ENCODE measurements around the gene S100P.
"Not testable (repeated sequence)": the region's sequence is repeated elsewhere in the genome, so short reads cannot be mapped to it uniquely, and the experiment has no call there.

S100P gene

DNA sequence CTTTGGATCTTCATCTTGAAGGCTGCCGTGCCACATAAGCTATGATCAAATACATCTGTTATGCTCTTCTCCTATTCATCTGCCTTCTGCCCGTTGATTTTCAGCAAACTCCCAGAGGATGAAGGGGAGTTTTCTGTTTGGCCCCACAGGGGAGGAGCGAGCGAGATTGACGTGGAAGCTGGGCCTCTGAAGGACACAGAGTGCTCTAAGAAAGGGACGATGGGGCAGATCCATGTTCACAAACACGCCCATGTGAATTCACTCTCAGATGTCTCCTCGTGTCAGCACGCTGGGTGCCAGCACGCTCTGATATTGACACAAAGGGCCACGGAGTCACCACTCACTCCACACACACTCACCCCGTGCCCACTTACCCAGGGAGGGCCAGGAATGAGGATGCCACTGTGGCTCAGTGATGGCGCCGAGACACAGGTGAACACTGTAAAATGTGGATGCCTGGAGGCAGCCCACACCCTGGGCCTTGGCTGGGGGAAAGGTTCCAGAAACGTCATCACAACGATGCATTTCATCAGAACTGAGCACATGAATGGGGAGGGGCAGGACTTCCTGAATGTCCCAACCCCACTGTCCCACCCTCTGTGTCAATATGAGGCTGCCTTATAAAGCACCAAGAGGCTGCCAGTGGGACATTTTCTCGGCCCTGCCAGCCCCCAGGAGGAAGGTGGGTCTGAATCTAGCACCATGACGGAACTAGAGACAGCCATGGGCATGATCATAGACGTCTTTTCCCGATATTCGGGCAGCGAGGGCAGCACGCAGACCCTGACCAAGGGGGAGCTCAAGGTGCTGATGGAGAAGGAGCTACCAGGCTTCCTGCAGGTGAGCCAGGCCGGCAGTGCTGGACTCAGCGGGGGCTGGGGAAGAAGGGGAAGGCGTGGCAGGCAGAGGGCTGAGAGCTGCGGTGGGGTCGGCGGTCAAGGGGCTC, at the start of gene S100P:
Gene S100P (plus strand): TSS at position 648 of the 946 bp plus-strand sequence. CDS start 55 bp downstream, at position 703.
- peak; percentile 57 for DNase-seq (ENCODE audit: low spot score)

DNA sequence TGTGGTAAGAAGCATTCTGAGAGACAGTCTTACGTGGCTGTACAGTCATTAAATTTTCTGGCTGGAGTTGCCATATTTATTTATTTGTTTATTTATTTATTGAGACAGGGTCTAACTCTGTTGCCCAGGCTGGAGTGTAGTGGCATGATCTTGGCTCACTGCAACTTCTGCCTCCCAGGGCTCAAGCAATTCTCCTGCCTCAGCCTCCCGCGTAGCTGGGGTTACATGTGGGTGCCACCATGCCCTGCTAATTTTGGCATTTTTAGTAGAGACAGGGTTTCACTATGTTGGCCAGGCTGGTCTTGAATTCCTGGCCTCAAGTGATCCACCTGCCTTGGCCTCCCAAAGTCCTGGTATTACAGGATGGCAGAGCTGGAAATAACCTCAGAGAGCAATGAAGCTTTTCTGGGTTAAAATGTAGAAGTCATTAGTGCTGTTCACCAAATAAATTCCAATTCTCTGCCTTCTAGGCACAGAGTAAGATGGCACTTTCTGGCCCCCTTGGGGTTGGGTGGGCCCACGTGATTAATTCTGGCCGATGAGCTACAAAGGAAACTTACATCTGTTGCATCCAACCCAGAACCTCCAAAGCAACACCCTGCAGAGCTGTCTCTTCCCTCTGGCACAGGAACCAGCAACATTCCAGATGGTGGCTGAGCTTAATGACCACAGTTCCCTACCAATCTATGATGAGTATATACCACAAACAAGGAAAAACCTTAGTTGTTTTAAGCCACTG, 48.7 kb upstream of the S100P start:
- no peak for DNase-seq (ENCODE audit: low spot score)

DNA sequence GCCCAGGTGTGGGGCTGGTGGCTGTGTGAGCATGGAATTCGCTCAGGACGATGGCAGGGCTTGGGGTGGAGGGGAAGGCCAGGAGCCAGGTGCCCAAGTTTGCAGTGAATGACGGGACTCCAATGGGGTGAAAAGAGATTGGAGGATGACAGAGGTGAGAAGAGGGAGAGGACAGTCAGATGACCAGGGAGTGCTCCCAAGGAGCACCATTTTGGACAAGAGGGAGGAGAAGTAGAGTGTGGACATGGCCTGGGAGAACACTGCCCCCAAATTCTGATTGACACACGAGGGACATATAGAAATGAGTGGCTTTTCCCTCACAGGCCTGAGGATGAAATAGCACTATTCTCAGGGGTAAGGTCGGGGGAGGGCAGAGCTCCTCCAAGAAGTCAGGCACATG, 46.5 kb upstream of the S100P start:
- no peak for DNase-seq (ENCODE audit: low spot score)

DNA sequence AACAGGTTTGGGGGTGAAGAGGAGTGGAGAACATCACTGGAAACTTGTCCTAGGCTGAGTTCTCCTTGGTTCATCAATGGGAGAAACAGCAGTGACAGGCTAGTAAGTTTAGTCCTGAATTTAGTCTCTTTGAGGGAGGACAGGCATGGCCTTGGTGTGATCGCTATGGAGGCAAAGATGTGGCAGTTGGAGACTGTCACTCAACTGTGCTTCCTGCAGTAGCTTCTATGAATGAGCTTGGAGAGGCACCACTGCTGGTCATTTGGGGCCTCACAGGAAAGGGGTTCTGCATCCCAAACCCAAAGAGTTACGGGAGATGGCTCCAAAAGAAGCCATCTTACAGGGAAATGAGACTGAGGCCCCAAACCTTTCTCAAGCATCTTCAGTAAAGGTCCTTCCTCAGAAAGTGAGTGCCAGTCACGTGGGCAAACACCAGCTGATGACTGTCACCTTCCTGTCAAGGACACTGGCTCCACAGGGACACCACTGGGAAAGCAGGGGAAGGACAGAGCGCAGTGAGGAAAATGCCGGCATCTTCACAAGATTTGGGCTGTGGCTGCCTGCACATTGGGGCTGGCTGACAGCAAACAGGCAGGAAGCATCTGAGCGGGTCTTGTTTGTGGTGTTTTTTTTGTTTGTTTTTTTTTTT, 46.0 kb upstream of the S100P start:
- DNase-seq (ENCODE audit: low spot score), result no peak

DNA sequence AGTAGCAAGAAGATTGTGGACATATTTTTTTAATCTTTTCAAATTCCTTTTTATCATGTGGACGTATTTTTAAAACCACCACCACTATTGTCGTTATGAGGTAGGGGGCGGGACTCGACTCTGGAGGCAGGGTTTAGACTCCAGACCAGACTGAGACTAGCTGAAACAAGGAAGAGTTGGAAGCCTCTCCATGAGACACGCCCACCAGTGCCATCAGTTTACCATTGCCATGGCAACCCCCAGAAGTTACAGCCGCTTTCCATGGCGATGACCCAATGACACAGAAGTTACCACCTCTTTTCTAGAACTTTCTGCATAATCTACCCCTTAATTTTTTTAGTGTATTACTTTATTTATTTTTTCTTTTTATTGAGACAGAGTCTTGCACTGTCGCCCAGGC, 44.5 kb upstream of the S100P start:
- no peak for DNase-seq (ENCODE audit: low spot score)

DNA sequence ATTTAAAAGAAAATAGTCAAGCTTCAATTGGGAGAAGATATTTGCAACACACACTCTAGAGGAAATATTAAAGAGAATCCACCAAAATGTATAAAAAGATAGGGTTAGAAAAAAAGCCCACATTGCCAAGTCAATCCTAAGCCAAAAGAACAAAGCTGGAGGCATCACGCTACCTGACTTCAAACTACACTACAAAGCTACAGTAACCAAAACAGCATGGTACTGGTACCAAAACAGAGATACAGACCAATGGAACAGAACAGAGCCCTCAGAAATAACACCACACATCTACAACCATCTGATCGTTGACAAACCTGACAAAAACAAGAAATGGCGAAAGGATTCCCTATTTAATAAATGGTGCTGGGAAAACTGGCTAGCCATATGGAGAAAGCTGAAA, 39.5 kb upstream of the S100P start:
- DNase-seq (ENCODE audit: low spot score), result not testable (repeated sequence)

DNA sequence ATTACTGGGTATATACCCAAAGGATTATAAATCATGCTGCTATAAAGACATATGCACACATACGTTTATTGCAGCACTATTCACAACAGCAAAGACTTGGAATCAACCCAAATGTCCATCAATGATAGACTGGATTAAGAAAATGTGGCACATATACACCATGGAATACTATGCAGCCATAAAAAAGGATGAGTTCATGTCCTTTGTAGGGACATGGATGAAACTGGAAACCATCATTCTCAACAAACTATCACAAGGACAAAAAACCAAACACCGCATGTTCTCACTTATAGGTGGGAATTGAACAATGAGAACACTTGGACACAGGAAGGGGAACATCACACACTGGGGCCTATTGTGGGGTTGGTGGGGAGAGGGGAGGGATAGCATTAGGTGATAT, 38.4 kb upstream of the S100P start:
- DNase-seq (ENCODE audit: low spot score), result not testable (repeated sequence)

DNA sequence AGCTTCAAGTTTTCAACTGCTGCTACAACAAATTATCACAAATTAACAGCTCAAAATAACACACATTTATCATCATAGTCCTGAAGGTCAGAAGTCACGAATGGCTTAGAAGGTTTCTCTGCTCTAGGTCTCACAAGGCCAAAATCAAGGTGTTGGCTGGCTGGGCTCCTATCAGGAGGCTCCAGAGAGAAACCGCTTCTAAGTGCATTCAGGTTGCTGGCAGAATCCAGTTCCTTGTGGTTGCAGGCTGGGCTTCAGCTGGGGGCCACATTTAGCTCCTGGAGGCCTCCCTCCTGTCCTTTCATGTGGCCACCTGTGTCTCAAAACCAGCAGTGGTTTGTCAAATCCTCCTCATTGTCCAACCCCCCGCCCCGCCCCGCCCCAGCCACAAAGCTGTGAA, 37.8 kb upstream of the S100P start:
- no peak for DNase-seq (ENCODE audit: low spot score)

DNA sequence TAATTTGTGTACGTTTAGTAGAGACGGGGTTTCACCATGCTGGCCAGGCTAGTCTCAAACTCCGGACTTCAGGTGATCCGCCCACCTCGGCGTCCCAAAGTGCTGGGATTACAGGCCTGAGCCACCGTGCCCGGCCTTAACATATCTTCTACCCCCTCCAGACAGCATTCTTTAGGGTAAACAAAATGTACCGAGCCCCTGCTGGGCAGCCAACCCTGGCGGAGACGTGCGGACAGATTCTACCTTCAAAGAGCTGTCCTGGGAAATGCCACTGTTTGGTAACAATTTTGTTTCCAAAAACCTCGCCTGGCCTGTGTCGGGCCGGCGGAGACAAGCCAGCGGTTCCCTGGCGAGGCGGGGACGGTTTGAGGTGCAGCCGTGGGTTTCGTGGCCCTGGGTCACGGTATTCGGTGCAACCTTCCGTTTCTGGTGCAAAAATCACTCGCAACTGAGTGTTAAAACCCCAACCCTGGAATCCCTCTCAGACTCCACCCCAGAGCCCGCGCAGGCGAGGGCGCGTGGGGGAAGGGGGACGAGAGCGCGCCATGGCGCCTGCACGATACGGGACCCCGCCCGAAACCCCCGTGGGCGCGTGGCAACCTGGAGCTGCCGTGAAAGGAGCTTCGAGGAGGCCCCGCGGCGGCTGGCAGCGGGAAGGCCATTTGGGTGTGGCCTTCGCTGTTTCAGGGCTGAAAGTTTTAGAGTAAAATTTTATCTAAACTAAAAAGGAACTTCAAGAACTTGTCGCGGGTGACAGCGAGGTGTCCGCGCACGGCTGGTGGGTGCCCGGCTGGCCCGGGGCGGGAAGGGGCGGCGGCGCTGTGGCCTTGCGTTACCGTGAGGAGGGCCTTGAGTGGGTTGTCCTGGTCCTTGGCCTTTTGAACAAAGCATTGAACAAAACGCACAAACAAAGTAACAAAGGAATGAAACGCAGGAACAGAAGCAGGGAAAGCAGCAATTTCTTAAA, 36.2 kb upstream of the S100P start:
- no peak for DNase-seq (ENCODE audit: low spot score)

DNA sequence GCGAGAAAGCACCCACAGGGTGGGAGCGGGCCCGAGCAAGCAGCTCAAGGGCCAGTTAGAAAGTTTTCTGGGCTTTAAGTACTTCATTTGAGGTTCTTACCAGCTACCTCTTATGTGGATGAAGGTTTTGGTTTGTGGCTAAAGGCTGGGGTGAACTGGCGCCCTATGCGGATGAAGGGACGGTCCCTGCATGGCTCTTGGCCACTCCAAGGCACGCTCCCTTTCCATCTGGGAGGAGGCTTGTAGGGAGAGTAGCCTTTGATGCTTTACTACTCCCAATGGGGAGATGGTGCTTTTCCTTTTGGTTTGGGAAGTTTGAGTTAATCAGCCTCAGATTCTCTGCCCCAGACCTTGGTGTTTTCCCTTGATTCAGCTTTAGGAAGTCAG, 35.5 kb upstream of the S100P start:
- no peak for DNase-seq (ENCODE audit: low spot score)

DNA sequence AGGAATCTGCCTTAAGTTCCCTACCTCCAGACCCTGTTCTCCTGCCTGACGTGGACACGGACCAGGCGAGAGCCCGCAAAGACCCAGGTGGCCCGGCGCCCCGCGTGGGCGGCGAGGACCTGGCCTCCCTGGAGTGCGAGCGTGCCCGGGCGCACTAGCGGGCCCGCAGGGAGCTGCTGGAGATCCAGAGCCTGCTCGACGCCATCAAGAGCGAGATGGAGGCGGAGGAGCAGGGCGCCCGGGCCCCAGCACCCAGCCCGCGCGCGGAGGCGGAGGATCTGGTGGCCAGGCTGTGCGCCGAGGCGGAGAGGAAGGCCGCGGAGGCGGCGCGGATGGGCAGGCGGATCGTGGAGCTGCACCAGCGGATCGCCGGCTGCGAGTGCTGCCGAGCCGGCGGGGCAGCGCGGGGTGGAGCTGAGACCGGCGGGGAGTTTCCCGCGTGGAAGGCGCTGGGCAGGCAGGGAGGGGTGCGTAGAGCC, 35.0 kb upstream of the S100P start:
- no peak for DNase-seq (ENCODE audit: low spot score)

DNA sequence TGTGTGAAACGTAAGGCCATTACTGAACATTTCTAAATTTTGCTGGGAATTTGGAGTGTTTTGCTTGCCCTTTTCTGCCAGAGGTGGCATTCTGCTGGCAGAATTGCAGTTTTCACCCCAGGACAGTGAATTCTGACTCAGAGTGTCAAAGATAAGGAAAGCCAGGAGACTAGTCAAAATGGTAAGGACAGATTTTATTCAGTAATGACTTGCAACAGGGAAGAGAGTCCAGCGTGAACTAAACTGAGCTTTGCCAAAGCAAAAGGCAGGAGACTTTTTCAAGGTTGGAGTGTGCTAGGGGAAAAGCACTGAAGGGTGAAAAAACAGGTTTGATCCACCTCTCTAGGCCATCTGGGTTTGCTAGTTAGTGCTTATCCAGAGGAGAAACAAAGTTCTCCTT, 33.8 kb upstream of the S100P start:
- DNase-seq (ENCODE audit: low spot score), result no peak

DNA sequence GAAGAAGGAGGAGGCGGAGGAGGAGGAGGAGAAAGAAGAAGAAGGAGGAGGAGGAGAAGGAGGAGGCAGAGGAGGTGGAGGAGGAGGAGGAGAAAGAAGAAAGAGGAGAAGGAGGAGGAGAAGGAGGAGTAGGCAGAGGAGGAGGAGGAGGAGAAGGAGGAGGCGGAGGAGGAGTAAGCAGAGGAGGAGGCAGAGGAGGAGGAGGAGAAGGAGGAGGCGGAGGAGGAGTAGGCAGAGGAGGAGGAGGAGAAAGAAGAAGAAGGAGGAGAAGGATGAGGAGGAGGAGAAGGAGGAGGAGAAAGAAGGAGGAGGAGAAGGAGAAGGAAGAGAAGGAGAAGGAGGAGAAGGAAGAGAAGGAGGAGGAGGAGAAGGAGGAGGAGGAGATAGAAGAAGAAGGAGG, 33.2 kb upstream of the S100P start:
- DNase-seq (ENCODE audit: low spot score), result no peak

DNA sequence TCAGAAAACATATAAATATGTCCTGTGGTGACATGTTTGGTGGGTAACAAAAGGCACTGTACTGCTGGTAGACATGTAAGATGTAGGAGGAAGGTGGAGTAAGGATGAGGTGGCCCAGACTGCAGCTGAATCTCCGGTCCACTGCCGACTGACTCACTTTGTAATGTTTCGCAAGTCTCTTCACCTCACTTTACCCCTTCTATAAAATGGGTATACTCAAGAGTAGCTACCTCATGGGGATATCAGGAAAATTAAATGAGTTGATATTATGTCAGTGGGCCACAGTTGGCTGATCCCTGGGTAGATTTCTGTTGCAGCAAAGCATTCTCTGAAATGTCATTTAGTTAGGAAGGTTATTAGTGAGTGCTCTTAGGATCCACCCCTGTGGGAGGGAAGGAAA, 31.1 kb upstream of the S100P start:
- no peak for DNase-seq (ENCODE audit: low spot score)

DNA sequence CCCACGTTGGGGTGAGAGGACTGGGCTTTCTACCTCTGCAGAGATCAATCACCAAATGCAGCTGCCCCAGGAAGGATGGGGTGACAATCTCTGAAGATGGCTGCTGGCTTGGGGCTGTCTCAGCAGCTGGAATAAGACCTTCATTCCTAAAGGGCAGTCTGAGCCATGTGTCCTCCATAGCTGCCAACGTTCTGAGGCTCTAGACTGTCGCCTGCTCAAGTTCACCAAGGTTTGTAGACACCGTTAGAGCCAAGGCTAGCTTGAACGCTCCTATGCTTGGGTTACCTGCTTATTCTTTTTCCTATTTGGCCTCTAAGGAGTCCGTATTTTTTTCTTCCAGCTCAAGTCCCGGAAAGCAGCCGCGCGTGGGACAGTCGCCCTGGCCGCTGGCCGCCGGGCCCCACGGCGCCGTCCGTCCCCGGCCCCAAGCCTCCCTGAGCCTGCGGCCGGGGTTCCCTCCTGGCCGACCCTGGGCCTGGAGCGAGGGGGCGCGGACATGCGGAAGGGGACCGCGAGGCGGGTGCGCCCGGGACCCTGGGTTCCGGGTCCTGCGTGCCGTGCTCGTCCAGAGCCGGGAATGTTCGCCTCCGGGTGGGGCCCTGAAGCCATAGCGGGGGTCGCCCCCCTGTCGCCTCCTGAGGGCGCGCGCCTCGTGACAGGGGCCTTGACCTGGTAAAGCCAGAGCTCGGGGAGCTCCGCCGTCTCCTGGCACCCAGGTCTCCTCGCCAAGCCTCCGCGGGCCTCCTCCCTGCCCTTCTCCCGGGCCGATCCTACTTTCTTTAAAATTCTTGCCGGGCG, 29.9 kb upstream of the S100P start:
- no peak for DNase-seq (ENCODE audit: low spot score)

DNA sequence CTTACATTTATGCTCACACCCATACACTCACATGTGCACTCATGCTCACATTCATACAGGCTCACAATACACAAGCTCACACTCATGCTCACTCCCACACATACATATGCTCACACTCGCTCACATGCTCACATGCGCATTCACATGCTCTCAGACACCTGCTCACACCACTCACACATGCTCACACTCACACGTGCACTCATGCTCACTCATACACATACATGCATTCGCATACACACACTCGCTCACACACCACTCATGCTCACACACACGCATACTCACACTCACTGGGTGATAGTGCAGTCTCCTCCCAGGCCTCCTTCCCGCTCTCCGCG, 28.4 kb upstream of the S100P start:
- no peak for DNase-seq (ENCODE audit: low spot score)

DNA sequence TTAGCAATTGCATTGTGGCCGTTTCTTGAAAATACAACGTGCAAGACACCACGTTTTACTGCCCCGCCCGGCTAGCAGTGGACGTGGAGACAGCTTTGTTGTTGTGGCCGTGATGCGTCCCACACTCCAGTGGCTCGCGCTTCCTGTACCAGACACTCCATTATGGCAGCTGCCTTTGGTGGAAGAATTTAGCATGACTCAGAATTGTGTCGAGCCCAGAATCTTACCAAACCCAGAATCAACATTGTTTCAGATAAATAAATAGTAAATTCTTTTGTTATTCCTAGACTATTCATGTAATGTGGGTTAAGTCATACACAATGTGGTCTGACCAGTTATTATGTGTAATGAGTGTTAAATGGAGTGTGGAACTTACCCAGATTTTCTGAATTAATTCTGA, 25.3 kb upstream of the S100P start:
- DNase-seq (ENCODE audit: low spot score), result no peak

DNA sequence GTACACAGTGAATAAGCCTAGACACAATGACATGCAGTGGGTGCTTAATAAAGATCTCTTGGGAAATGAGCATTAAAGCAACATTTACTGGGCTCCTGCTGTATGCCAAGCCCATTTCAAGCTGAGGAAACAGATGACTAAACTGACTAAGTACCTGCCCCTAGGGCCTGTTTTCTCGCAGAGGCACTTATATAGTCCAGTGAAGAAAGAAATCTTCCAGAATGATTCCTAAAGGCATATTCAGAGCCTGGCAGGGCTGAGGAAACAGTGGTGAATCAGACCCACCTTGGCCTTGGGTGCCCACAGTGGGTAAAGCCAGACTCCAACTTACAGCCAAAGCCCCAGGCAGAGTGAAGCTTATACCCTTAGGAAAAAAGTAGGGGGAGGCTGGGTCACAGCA, 22.0 kb upstream of the S100P start:
- DNase-seq (ENCODE audit: low spot score), result no peak

DNA sequence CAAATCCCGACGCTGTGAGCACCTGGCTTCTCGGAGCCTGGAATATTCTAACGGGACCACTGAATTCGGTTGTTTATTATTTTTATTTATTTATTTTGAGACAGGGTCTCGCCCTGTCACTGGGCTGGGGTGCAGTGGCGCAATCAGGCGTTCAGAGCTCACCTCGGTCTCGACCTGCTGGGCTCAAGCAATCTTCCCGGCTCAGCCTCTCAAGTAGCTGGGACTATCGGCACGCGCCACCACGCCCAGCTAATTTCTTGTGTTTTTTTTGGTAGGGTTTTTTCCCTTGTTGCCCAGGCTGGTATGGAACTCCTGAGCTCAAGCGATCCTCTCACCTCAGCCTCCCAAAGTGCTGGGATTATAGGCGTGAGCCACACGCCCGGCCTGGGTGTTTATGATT, 21.5 kb upstream of the S100P start:
- DNase-seq (ENCODE audit: low spot score), result no peak

DNA sequence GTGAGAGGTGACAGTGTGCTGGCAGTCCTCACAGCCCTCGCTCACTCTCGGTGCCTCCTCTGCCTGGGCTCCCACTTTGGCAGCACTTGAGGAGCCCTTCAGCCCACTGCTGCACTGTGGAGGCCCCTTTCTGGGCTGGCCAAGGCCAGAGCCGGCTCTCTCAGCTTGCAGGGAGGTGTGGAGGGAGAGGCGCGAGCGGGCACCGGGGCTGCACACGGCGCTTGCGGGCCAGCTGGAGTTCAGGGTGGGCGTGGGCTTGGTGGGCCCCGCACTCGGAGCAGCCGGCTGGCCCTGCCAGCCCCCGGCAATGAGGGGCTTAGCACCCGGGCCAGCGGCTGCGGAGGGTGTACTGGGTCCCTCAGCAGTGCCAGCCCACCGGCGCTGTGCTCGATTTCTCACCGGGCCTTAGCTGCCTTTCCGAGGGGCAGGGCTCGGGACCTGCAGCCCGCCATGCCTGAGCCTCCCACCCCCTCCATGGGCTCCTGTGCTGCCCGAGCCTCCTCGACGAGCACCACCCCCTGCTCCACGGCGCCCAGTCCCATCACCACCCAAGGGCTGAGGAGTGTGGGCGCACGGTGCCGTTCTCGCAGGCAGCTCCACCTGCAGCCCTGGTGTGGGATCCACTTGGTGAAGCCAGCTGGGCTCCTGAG, 21.0 kb upstream of the S100P start:
- not testable (repeated sequence) for DNase-seq (ENCODE audit: low spot score)
